ENCODE results near the gene PKP4.

GRCh38 chr2:158729873-158730620 lies 273.3 kb downstream of the PKP4 start:
- TF ChIP-seq CTCF (conservative IDR thresholded peaks at IDR 0.05; ENCODE audit: low read depth, low read length) (no peak), EZH2 (IDR thresholded peaks at IDR 0.05; ENCODE audit: borderline replicate concordance, low read depth, low read length, poor library complexity, severe bottlenecking) (no peak)

All from A673 (cell line).